ENCODE results near the gene DACT1. TPM values are rescaled to one million over a fixed set of nuclear protein-coding genes. Genes with fewer than 3 reads are reported as not detected.
"Not testable (repeated sequence)": the region's sequence is repeated elsewhere in the genome, so short reads cannot be mapped to it uniquely, and the experiment has no call there.

Gene DACT1, protein sequence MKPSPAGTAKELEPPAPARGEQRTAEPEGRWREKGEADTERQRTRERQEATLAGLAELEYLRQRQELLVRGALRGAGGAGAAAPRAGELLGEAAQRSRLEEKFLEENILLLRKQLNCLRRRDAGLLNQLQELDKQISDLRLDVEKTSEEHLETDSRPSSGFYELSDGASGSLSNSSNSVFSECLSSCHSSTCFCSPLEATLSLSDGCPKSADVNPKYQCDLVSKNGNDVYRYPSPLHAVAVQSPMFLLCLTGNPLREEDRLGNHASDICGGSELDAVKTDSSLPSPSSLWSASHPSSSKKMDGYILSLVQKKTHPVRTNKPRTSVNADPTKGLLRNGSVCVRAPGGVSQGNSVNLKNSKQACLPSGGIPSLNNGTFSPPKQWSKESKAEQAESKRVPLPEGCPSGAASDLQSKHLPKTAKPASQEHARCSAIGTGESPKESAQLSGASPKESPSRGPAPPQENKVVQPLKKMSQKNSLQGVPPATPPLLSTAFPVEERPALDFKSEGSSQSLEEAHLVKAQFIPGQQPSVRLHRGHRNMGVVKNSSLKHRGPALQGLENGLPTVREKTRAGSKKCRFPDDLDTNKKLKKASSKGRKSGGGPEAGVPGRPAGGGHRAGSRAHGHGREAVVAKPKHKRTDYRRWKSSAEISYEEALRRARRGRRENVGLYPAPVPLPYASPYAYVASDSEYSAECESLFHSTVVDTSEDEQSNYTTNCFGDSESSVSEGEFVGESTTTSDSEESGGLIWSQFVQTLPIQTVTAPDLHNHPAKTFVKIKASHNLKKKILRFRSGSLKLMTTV
- 3.0 and 3.5 TPM in 2 replicates for total RNA-seq

DNA sequence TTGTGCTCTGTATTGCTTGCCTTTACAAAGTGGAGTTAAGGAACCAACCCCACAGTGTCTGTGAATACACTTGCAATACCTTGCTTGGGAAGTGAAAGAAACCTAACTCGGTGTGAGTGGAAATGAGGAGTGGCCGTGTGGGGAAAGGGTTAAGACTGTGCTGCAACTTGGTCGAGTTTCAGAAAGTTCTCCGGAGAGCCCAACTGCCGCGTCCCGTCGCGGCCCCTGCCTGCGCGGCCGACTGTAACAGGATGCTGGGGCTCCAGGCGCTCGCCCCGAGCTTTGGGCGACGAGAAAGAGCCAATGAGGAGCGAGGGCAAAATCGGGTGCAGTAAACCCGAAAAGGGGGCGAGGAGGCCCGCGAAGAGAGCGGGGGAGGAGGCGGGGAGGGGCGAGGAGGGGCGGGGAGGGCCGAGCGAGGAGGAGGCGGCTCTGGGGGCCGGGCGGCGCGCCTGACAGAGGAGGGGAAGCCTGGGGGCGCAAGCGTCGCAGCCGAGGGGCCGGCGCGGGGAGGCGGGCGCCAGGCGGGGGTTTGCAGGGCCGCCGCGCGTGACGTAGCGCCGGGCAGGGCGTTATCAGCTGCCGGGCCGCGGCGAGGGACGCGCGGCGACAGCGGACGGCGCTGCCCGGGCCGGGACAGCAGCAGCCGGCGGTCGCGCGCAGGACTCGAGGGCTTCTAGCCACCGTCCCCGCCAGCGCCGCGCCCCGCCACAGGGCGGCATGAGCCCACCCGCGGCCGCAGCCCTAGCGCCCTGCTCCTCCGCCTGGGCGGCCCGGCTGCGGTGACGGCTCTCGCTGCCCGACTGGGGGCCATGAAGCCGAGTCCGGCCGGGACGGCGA, at the start of gene DACT1:
DACT1 (plus strand) TSS at position 572 of the 840 bp plus-strand sequence; CDS start at position 813, 241 bp downstream.
- intact Hi-C loops (cut with micrococcal nuclease) = loop anchor here (1.0 to 10.0 kb wide), 9 partner anchors 135 to 1373 kb away; partner anchors contain the start of genes AP5M1, DAAM1, EXOC5 and GPR135
- ChIA-PET CTCF (interaction anchor here (0.7 to 1.2 kb wide), 2 partner anchors 136 kb away, joined by 3 to 4 read pairs; no protein-coding TSS in a partner anchor), POLR2A (interaction anchor here (0.6 to 1.2 kb wide), 5 partner anchors 8 to 393 kb away, joined by 3 to 6 read pairs (median 3); partner anchors contain the start of genes KIAA0586, PSMA3 and TIMM9)
- Mint-ChIP-seq H3K4me1 (peaks cover 46% of the 10 kb centered on the region), H3K4me3 (peak within 1 kb of the TSS; percentile 94), H3K36me3 (ENCODE audit: low read depth) (peaks cover 4% of the 10 kb centered on the region), H3K9me3 (no peaks in the 10 kb centered on the region), H3K27ac (peak within 1 kb of the TSS; percentile 90), H3K27me3 (peaks cover 17% of the 10 kb centered on the region)
- ATAC-seq (ENCODE audit: low read depth) = peak; percentile 80
- TF ChIP-seq, protein P1, sequence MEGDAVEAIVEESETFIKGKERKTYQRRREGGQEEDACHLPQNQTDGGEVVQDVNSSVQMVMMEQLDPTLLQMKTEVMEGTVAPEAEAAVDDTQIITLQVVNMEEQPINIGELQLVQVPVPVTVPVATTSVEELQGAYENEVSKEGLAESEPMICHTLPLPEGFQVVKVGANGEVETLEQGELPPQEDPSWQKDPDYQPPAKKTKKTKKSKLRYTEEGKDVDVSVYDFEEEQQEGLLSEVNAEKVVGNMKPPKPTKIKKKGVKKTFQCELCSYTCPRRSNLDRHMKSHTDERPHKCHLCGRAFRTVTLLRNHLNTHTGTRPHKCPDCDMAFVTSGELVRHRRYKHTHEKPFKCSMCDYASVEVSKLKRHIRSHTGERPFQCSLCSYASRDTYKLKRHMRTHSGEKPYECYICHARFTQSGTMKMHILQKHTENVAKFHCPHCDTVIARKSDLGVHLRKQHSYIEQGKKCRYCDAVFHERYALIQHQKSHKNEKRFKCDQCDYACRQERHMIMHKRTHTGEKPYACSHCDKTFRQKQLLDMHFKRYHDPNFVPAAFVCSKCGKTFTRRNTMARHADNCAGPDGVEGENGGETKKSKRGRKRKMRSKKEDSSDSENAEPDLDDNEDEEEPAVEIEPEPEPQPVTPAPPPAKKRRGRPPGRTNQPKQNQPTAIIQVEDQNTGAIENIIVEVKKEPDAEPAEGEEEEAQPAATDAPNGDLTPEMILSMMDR (IDR thresholded peaks at IDR 0.05) = no peak
- peak; percentile 52 for DNase-seq

DNA sequence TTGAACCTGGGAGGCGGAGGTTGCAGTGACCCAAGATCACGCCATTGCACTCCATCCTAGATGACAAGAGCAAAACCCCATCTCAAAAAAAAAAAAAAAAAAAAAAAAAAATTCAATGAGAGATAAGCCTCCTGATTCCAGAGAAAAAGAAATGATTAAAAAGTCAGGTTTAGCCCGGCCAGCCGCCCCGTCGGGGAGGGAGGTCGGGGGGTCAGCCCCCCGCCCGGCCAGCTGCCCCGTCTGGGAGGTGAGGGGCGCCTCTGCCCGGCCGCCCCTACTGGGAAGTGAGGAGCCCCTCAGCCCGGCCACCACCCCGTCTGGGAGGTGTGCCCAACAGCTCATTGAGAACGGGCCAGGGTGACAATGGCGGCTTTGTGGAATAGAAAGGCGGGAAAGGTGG, 49.4 kb upstream of the DACT1 start:
- CTCF ChIA-PET; H3K4me1 Mint-ChIP-seq; H3K9me3 Mint-ChIP-seq; H3K4me3 Mint-ChIP-seq; H3K27ac Mint-ChIP-seq; H3K36me3 Mint-ChIP-seq (ENCODE audit: low read depth); DNase-seq; intact Hi-C loops (cut with micrococcal nuclease); ATAC-seq (ENCODE audit: low read depth); POLR2A ChIA-PET: not testable (repeated sequence)
- peaks cover 13% of the 10 kb centered on the region for H3K27me3 Mint-ChIP-seq

DNA sequence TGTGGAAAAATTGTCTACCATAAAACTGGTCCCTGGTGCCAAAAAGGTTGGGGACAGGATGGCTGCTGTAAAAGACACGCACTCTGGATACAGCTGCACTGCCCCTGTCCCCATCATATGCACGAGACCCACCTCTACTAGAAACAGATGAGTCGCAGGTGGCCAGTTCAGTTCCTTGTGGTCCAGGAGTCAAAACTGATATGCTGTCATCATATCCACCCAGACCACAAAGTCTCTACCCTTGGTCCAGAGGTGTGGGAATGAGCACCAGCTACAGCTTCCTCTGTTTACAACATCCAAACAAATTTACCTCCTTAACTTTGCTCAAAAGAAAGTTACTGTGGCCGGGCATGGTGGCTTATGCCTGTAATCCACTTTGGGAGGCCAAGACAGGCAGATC, 43.8 kb upstream of the DACT1 start:
- no peak overlapping the region for H3K4me3 Mint-ChIP-seq
- H3K36me3 Mint-ChIP-seq (ENCODE audit: low read depth) = no peaks in the 10 kb centered on the region
- H3K4me1 Mint-ChIP-seq = no peaks in the 10 kb centered on the region
- no peak overlapping the region for H3K27ac Mint-ChIP-seq
- H3K9me3 Mint-ChIP-seq = no peaks in the 10 kb centered on the region
- CTCF ChIA-PET = no interaction called here
- peaks cover 7% of the 10 kb centered on the region for H3K27me3 Mint-ChIP-seq
- no peak for ATAC-seq (ENCODE audit: low read depth)
- intact Hi-C loops (cut with micrococcal nuclease) = no loop called here
- no peak for DNase-seq
- POLR2A ChIA-PET = no interaction called here
- TF ChIP-seq, protein P1 (IDR thresholded peaks at IDR 0.05) = no peak

DNA sequence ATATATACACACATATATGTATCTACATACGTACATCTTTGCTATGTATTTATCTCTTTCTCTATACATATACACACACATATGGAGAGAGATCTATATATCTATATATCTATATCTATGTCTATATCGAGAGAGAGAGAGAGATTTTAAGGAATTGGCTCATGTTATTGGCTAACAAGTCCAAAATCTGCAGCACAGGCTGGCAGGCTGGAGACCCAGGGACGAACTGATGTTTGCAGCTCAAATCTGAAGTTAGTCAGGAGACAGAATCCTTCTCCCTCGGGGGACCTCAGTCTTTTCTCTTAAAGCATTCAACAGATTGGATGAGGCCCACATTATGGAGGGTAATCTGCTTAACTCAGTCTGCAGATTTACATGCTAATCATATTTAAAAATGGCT, 40.7 kb upstream of the DACT1 start:
- H3K27ac Mint-ChIP-seq = no peak overlapping the region
- ATAC-seq (ENCODE audit: low read depth) = no peak
- POLR2A ChIA-PET = no interaction called here
- no peaks in the 10 kb centered on the region for H3K4me1 Mint-ChIP-seq
- H3K9me3 Mint-ChIP-seq = no peaks in the 10 kb centered on the region
- DNase-seq = no peak
- intact Hi-C loops (cut with micrococcal nuclease) = no loop called here
- H3K4me3 Mint-ChIP-seq = no peak overlapping the region
- CTCF ChIA-PET = no interaction called here
- H3K36me3 Mint-ChIP-seq (ENCODE audit: low read depth) = no peaks in the 10 kb centered on the region
- TF ChIP-seq, protein P1 (IDR thresholded peaks at IDR 0.05) = no peak
- no peaks in the 10 kb centered on the region for H3K27me3 Mint-ChIP-seq

DNA sequence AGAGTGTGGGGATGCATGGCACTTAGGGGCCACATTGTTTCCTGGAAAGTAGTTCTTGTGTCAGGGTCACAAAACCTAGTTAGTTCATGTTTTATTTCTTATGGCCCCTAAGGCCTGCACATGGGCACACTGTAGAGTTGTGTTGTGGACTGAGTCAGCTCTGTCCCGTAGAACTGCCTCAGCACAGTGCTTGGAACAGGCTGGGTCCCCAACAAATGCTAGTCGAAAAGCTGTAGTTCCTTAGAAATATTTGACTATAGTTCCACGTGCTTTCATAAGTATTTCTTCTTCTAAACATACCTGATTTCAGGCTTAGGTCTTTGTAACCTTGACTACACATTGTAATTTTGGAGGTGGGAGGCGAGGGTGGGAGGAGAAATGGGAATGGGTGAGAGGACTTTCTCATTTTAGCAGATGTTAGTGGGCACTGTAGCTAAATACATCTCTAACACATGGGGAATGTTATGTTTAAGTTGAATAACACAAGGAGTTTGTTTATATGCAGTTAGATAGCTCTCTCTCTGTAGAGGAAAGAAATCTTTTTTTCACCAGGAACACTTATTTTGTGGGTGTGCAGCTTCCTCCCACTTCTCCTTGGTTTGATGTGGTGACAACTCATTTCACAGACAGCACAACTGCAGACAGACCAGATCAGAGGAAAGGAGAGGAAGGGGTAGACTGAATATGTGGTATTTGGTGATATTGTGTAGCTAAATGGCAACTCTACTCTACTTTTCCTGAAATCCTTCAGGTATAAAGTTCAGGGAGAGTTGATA, 39.5 kb upstream of the DACT1 start:
- ATAC-seq (ENCODE audit: low read depth) (no peak), DNase-seq (no peak)
- Mint-ChIP-seq H3K4me3 (no peak overlapping the region), H3K36me3 (ENCODE audit: low read depth) (no peaks in the 10 kb centered on the region), H3K4me1 (no peaks in the 10 kb centered on the region), H3K27me3 (no peaks in the 10 kb centered on the region), H3K9me3 (no peaks in the 10 kb centered on the region), H3K27ac (no peak overlapping the region)
- TF ChIP-seq, protein P1 (IDR thresholded peaks at IDR 0.05) = no peak
- ChIA-PET POLR2A (no interaction called here), CTCF (no interaction called here)
- intact Hi-C loops (cut with micrococcal nuclease) = no loop called here
